Measurements from ENCODE around the gene ESX1. TPM values are rescaled to one million over a fixed set of nuclear protein-coding genes. Genes with fewer than 3 reads are reported as not detected.

The ESX1 gene
- polyA plus RNA-seq, 3 donors, result not detected

- Mint-ChIP-seq H3K27me3 (ENCODE audit: low read depth in 3 of 3) (peaks cover 3 to 10% (median 5%) of the 10 kb centered on the region in 3 donors), H3K9me3 (peaks cover 0 to under 1% (median 0%) of the 10 kb centered on the region in 7 donors), H3K27ac (no peak overlapping the region), H3K36me3 (no peaks in the 10 kb centered on the region), H3K4me3 (no peak overlapping the region), H3K4me1 (peaks cover 5% of the 10 kb centered on the region)
- H3K4me2 ChIP-seq (replicated peaks; ENCODE audit: extremely low read depth, low read length, poor library complexity, severe bottlenecking), result no peak overlapping the region
- no peak overlapping the region for H3K27ac ChIP-seq (ENCODE audit: low read depth in 1 of 2, low read length in 2 of 2)
- no peak for DNase-seq
- H3K9ac ChIP-seq (ENCODE audit: insufficient read depth, low read length, poor library complexity, severe bottlenecking), result no peak overlapping the region
- no CpG with 5 or more reads among the region's 4 CpGs for WGBS (ENCODE audit: insufficient coverage)
- intact Hi-C loops (cut with micrococcal nuclease), result no loop called here
- H3K27me3 ChIP-seq (ENCODE audit: control insufficient read depth in 2 of 2, insufficient read depth in 2 of 2, low read length in 2 of 2), result no peaks in the 10 kb centered on the region
- no peak overlapping the region for H3K4me3 ChIP-seq (replicated peaks in 1 of 3; ENCODE audit: low read depth in 2 of 3, low read length in 3 of 3)
- no peak for TF ChIP-seq CTCF (IDR thresholded peaks at IDR 0.05)
- H3K9me3 ChIP-seq (replicated peaks in 1 of 2; ENCODE audit: control insufficient read depth in 1 of 2, insufficient read depth in 1 of 2, low read length in 2 of 2), result no peaks in the 10 kb centered on the region
- H3K36me3 ChIP-seq (replicated peaks in 1 of 2; ENCODE audit: control insufficient read depth in 1 of 2, insufficient read depth in 2 of 2, low read length in 2 of 2), result no peaks in the 10 kb centered on the region
- no peaks in the 10 kb centered on the region for H4K20me1 ChIP-seq (ENCODE audit: insufficient read depth, low read length)
- H3K79me2 ChIP-seq (ENCODE audit: insufficient read depth, low read length), result no peaks in the 10 kb centered on the region
- no peak overlapping the region for H2AFZ ChIP-seq (ENCODE audit: insufficient read depth, low read depth, low read length, poor library complexity, severe bottlenecking)
- H3K4me1 ChIP-seq (ENCODE audit: control insufficient read depth in 1 of 2, insufficient read depth in 2 of 2, low read length in 2 of 2), result no peaks in the 10 kb centered on the region
Measured at GRCh38 chrX:104285201-104285600, 30.5 kb upstream of the ESX1 start.

- no peaks in the 10 kb centered on the region for H3K27me3 ChIP-seq (ENCODE audit: control insufficient read depth in 2 of 2, insufficient read depth in 2 of 2, low read length in 2 of 2)
- H3K27me3 Mint-ChIP-seq (ENCODE audit: low read depth in 3 of 3), result peaks cover 3 to 10% (median 5%) of the 10 kb centered on the region in 3 donors
- TF ChIP-seq CTCF (IDR thresholded peaks at IDR 0.05), result no peak
- no peaks in the 10 kb centered on the region for H3K4me1 ChIP-seq (ENCODE audit: control insufficient read depth in 1 of 2, insufficient read depth in 2 of 2, low read length in 2 of 2)
- no peaks in the 10 kb centered on the region for H4K20me1 ChIP-seq (ENCODE audit: insufficient read depth, low read length)
- no peak overlapping the region for H3K9ac ChIP-seq (ENCODE audit: insufficient read depth, low read length, poor library complexity, severe bottlenecking)
- no peaks in the 10 kb centered on the region for H3K36me3 ChIP-seq (replicated peaks in 1 of 2; ENCODE audit: control insufficient read depth in 1 of 2, insufficient read depth in 2 of 2, low read length in 2 of 2)
- H3K4me2 ChIP-seq (replicated peaks; ENCODE audit: extremely low read depth, low read length, poor library complexity, severe bottlenecking), result no peak overlapping the region
- H3K9me3 Mint-ChIP-seq, result no peaks in the 10 kb centered on the region
- no peaks in the 10 kb centered on the region for H3K36me3 Mint-ChIP-seq
- H3K79me2 ChIP-seq (ENCODE audit: insufficient read depth, low read length), result no peaks in the 10 kb centered on the region
- H3K4me3 Mint-ChIP-seq, result no peak overlapping the region
- peaks cover 5% of the 10 kb centered on the region for H3K4me1 Mint-ChIP-seq
- H3K27ac Mint-ChIP-seq, result no peak overlapping the region
- WGBS (ENCODE audit: insufficient coverage), result no CpG with 5 or more reads among the region's 2 CpGs
- H3K9me3 ChIP-seq (replicated peaks in 1 of 2; ENCODE audit: control insufficient read depth in 1 of 2, insufficient read depth in 1 of 2, low read length in 2 of 2), result no peaks in the 10 kb centered on the region
- intact Hi-C loops (cut with micrococcal nuclease), result no loop called here
- DNase-seq, result no peak
- H3K4me3 ChIP-seq (replicated peaks in 1 of 3; ENCODE audit: low read depth in 2 of 3, low read length in 3 of 3), result no peak overlapping the region
- no peak overlapping the region for H2AFZ ChIP-seq (ENCODE audit: insufficient read depth, low read depth, low read length, poor library complexity, severe bottlenecking)
- H3K27ac ChIP-seq (ENCODE audit: low read depth in 1 of 2, low read length in 2 of 2), result no peak overlapping the region
Measured at GRCh38 chrX:104284507-104284906, 29.8 kb upstream of the ESX1 start.

Data from CD14-positive monocyte (primary cell).